H1 (cell line): Measurements from ENCODE around the gene SPTLC3. TPM values are rescaled to one million over a fixed set of nuclear protein-coding genes. Genes with fewer than 3 reads are reported as not detected.

Source experiments
- CTCF ChIA-PET: fragments of 300-600 bp; sonication (Branson Sonifier 250); formaldehyde crosslinking; loops from one replicate; lab custom pipeline; 2021; ENCODE audit not compliant: partially characterized antibody; lab: Charles Lee
- POLR2A ChIA-PET: fragments of 300-600 bp; sonication (Branson Sonifier 250); formaldehyde crosslinking; loops from one replicate; lab custom pipeline; 2021; ENCODE audit warnings: inconsistent platforms; ENCODE audit not compliant: partially characterized antibody; lab: Charles Lee
- DNase-seq, 2 experiments: peaks; one replicate each; pipeline versions ENCODE4 v3.0.0 to v3.0.0-alpha.2; 2010 to 2022; ENCODE audit warnings: low spot score in 2 of 2, low read depth in 1 of 2, mixed read lengths in 1 of 2
- FAIRE-seq: peaks from 2 replicates; lab custom pipeline; 2011; peaks lifted over from hg19 to GRCh38; lab: Jason Lieb, UNC
- H2AFZ ChIP-seq: 2 replicates; pipeline ENCODE4 v1.8.1; 2012; ENCODE audit warnings: low read length, inconsistent platforms
- H2AK5ac ChIP-seq: 2 replicates; pipeline ENCODE4 v1.6.1; 2013; ENCODE audit warnings: low read depth, low read length
- H2BK120ac ChIP-seq: replicated peaks from 2 replicates; pipeline ENCODE3; 2013; ENCODE audit warnings: low read depth, low read length, inconsistent platforms
- H2BK12ac ChIP-seq: 2 replicates; pipeline ENCODE4 v1.6.1; 2013; ENCODE audit warnings: low read depth, low read length
- H2BK15ac ChIP-seq: 2 replicates; pipeline ENCODE4 v1.6.1; 2013; ENCODE audit warnings: low read length
- H2BK20ac ChIP-seq: 2 replicates; pipeline ENCODE4 v1.6.1; 2013; ENCODE audit warnings: low read length
- H2BK5ac ChIP-seq: 2 replicates; pipeline ENCODE4 v1.6.1; 2013; ENCODE audit warnings: low read depth, low read length
- H3K14ac ChIP-seq: 2 replicates; pipeline ENCODE4 v1.6.1; 2013; ENCODE audit warnings: inconsistent platforms; ENCODE audit not compliant: insufficient read length
- H3K18ac ChIP-seq: 2 replicates; pipeline ENCODE4 v1.6.1; 2013; ENCODE audit warnings: low read length; ENCODE audit errors: extremely low read depth
- H3K23ac ChIP-seq: 2 replicates; pipeline ENCODE4 v1.6.1; 2013; ENCODE audit warnings: inconsistent platforms; ENCODE audit not compliant: insufficient read length
- H3K23me2 ChIP-seq: 2 replicates; pipeline ENCODE4 v1.6.1; 2013; ENCODE audit warnings: low read depth, low read length
- H3K27ac ChIP-seq: 2 replicates; pipeline ENCODE4 v1.6.1; 2011; ENCODE audit warnings: low read depth, low read length, inconsistent platforms
- H3K27me3 ChIP-seq, 4 experiments: replicated peaks in 1 of 4; 1 replicate in 1 of 4; 2 replicates in 3 of 4; pipeline versions ENCODE4 v1.6.1 to v1.8.1; 2011 to 2013; ENCODE audit warnings: low read length in 3 of 4, mild to moderate bottlenecking in 3 of 4, inconsistent platforms in 2 of 4, mixed read lengths in 2 of 4, moderate library complexity in 1 of 4; ENCODE audit not compliant: control insufficient read depth in 3 of 4, insufficient read depth in 3 of 4; ENCODE audit errors: extremely low read depth in 1 of 4
- H3K36me3 ChIP-seq, 4 experiments: 2 replicates each; pipeline versions ENCODE4 v1.6.1 to v1.8.1; 2011 to 2013; ENCODE audit warnings: mild to moderate bottlenecking in 4 of 4, low read length in 3 of 4, moderate library complexity in 2 of 4, control low read depth in 1 of 4, inconsistent platforms in 1 of 4; ENCODE audit not compliant: insufficient read depth in 4 of 4, control insufficient read depth in 2 of 4
- H3K4ac ChIP-seq: replicated peaks from 2 replicates; pipeline ENCODE3; 2013; ENCODE audit warnings: low read length, low read depth, mixed read lengths, inconsistent platforms; ENCODE audit not compliant: insufficient read length
- H3K4me1 ChIP-seq, 4 experiments: replicated peaks in 1 of 4; 1 replicate in 1 of 4; 2 replicates in 3 of 4; pipeline versions ENCODE4 v1.6.1 to v1.8.1; 2011 to 2013; ENCODE audit warnings: low read length in 3 of 4, inconsistent platforms in 2 of 4, mixed read lengths in 1 of 4; ENCODE audit not compliant: insufficient read depth in 4 of 4, control insufficient read depth in 3 of 4
- H3K4me2 ChIP-seq, 2 experiments: 2 replicates each; pipeline versions ENCODE4 v1.6.1 to v1.8.1; 2011 to 2013; ENCODE audit warnings: low read depth in 2 of 2, low read length in 2 of 2, control low read depth in 1 of 2, inconsistent platforms in 1 of 2, mild to moderate bottlenecking in 1 of 2; ENCODE audit not compliant: insufficient read depth in 1 of 2
- H3K4me3 ChIP-seq, 4 experiments: fragments of 200-600, 300-600 bp in 1 of 4; sonication (generic), shearing (Covaris generic), sonication (Bioruptor Twin) in 1 of 4; 2 replicates each; pipeline versions ENCODE4 v1.5.1 to v1.8.1; 2011 to 2016; ENCODE audit warnings: low read length in 4 of 4, low read depth in 3 of 4, control low read depth in 2 of 4, inconsistent platforms in 2 of 4, mild to moderate bottlenecking in 2 of 4, mixed read lengths in 1 of 4, moderate library complexity in 1 of 4; ENCODE audit not compliant: insufficient read depth in 2 of 4; ENCODE audit errors: extremely low read depth in 1 of 4
- H3K56ac ChIP-seq: replicated peaks from 2 replicates; pipeline ENCODE3; 2013; ENCODE audit warnings: low read depth, mild to moderate bottlenecking, mixed read lengths, low read length, inconsistent platforms; ENCODE audit not compliant: insufficient read length
- H3K79me1 ChIP-seq: 2 replicates; pipeline ENCODE4 v1.6.1; 2013; ENCODE audit warnings: low read depth, low read length, control low read depth
- H3K79me2 ChIP-seq, 2 experiments: 2 replicates each; pipeline versions ENCODE4 v1.6.1 to v1.8.1; 2012 to 2013; ENCODE audit warnings: low read length in 2 of 2, mild to moderate bottlenecking in 2 of 2, inconsistent platforms in 1 of 2; ENCODE audit not compliant: insufficient read depth in 2 of 2, control insufficient read depth in 1 of 2
- H3K9ac ChIP-seq, 4 experiments: replicated peaks in 1 of 4; 1 replicate in 1 of 4; 2 replicates in 3 of 4; pipeline versions ENCODE4 v1.6.1 to v1.8.1; 2011 to 2013; ENCODE audit warnings: low read depth in 3 of 4, low read length in 3 of 4, control low read depth in 2 of 4, mild to moderate bottlenecking in 2 of 4, moderate library complexity in 2 of 4, inconsistent platforms in 1 of 4; ENCODE audit errors: extremely low read depth in 1 of 4
- H3K9me3 ChIP-seq, 2 experiments: 2 replicates each; pipeline versions ENCODE4 v1.6.1 to v1.8.1; 2012 to 2013; ENCODE audit warnings: mild to moderate bottlenecking in 2 of 2, moderate library complexity in 2 of 2, control low read depth in 1 of 2, inconsistent platforms in 1 of 2, low read depth in 1 of 2, low read length in 1 of 2, mixed read lengths in 1 of 2; ENCODE audit not compliant: insufficient read depth in 2 of 2
- H4K20me1 ChIP-seq, 2 experiments: replicated peaks in 1 of 2; 2 replicates each; pipeline versions ENCODE3 to v1.8.1; 2011 to 2013; ENCODE audit warnings: inconsistent platforms in 2 of 2, low read length in 2 of 2, mild to moderate bottlenecking in 1 of 2; ENCODE audit not compliant: insufficient read depth in 2 of 2, control insufficient read depth in 1 of 2
- H4K5ac ChIP-seq: 2 replicates; pipeline ENCODE4 v1.6.1; 2013; ENCODE audit warnings: low read length, low read depth, mixed read lengths, inconsistent platforms; ENCODE audit not compliant: insufficient read length
- H4K8ac ChIP-seq: 2 replicates; pipeline ENCODE4 v1.8.0; 2013; ENCODE audit warnings: mild to moderate bottlenecking, moderate library complexity, low read length, inconsistent platforms; ENCODE audit not compliant: insufficient read depth; ENCODE audit errors: extremely low read depth
- H4K91ac ChIP-seq: replicated peaks from 2 replicates; pipeline ENCODE3; 2013; ENCODE audit warnings: low read length, mixed read lengths, inconsistent platforms; ENCODE audit not compliant: insufficient read length
- BCL11A ChIP-seq, 2 experiments: IDR thresholded peaks; one replicate each; pipeline ENCODE4 v1.6.1; 2011; ENCODE audit warnings: low read depth in 2 of 2, low read length in 2 of 2, mild to moderate bottlenecking in 2 of 2
- CHD2 ChIP-seq: IDR thresholded peaks from 2 replicates; pipeline ENCODE4 v1.6.1; 2012; ENCODE audit warnings: low read length, improper control_type of control experiment
- HDAC2 ChIP-seq, 2 experiments: fragments of 300-600 bp in 1 of 2; sonication (generic) in 1 of 2; IDR thresholded peaks; 2 replicates each; pipeline ENCODE4 v1.6.1; 2011 to 2012; ENCODE audit warnings: low read depth in 2 of 2, low read length in 2 of 2, mild to moderate bottlenecking in 2 of 2, moderate library complexity in 2 of 2, borderline replicate concordance in 1 of 2, inconsistent platforms in 1 of 2
- POLR2A ChIP-seq, 2 experiments: IDR thresholded peaks; 1 replicate in 1 of 2; 2 replicates in 1 of 2; pipeline ENCODE4 v1.6.1; 2011; ENCODE audit warnings: low read depth in 2 of 2, low read length in 2 of 2, mild to moderate bottlenecking in 2 of 2; ENCODE audit errors: control extremely low read depth in 1 of 2
- SP4 ChIP-seq: IDR thresholded peaks from 2 replicates; pipeline ENCODE4 v1.6.1; 2012; ENCODE audit warnings: low read length, inconsistent platforms
- TAF7 ChIP-seq: optimal IDR thresholded peaks from 2 replicates; pipeline ENCODE3; 2011; ENCODE audit warnings: low read depth, mild to moderate bottlenecking, inconsistent platforms, low read length, moderate library complexity, borderline replicate concordance
- TCF12 ChIP-seq: IDR thresholded peaks from 2 replicates; pipeline ENCODE4 v1.6.1; 2011; ENCODE audit warnings: low read depth, mild to moderate bottlenecking, low read length
- WGBS, 2 experiments: shearing (Covaris generic) in 1 of 2; methylation state at CpG; one replicate each; pipeline versions ENCODE4 v1.1.6 to v1.1.7; 2013 to 2015; ENCODE audit warnings: low lambda C conversion rate in 2 of 2, mixed read lengths in 2 of 2, inconsistent platforms in 1 of 2, low coverage in 1 of 2, missing lambda C conversion rate in 1 of 2; ENCODE audit not compliant: insufficient replicate concordance in 2 of 2, insufficient coverage in 1 of 2, insufficient read length in 1 of 2; ENCODE audit errors: extremely low coverage in 1 of 2, missing lambda C conversion rate in 1 of 2; 5-methylcytosine and 5-hydroxymethylcytosine counted together
- polyA plus RNA-seq, 7 experiments: library from polyadenylated mRNA; depleted of rRNA in 3 of 7; stranded (reverse) in 5 of 7; unstranded in 2 of 7; fragments of >200 nt in 5 of 7; fragments of 200-250 nt in 2 of 7; gene quantifications; 1 replicate in 5 of 7; 2 replicates in 1 of 7; 4 replicates in 1 of 7; pipeline versions ENCODE4 v1.2.1 to v1.2.3, GENCODE V29; 2011 to 2013; ENCODE audit warnings: missing spikeins in 2 of 7, mixed read lengths in 2 of 7
- total RNA-seq: library from RNA; stranded (reverse); fragmentation: NEBNext Ultra II Directional; extraction: Animal tissue kit (Norgen Biotek cat#: 25700); gene quantifications from 2 replicates; pipeline ENCODE4 v1.2.1, GENCODE V29; 2021
- TF ChIP-seq, protein P1 (sequence below): IDR thresholded peaks from 2 replicates; pipeline ENCODE4 v1.6.1; 2012; ENCODE audit warnings: low read length, inconsistent platforms
- TF ChIP-seq, protein P2 (sequence below), 3 experiments: IDR thresholded peaks; 1 replicate in 2 of 3; 2 replicates in 1 of 3; pipeline versions ENCODE4 v1.5.1 to v1.6.1; 2011; ENCODE audit warnings: low read length in 3 of 3, mild to moderate bottlenecking in 3 of 3, inconsistent platforms in 2 of 3, low read depth in 1 of 3, moderate library complexity in 1 of 3; ENCODE audit not compliant: insufficient read depth in 1 of 3; ENCODE audit errors: control extremely low read depth in 1 of 3

SPTLC3 gene
- total and polyA plus RNA-seq, 2 of the 8 experiments (the other 6 are each of a cell fraction or from before 2014, with no cell fraction given) = 0.23 to 0.82 TPM

DNA sequence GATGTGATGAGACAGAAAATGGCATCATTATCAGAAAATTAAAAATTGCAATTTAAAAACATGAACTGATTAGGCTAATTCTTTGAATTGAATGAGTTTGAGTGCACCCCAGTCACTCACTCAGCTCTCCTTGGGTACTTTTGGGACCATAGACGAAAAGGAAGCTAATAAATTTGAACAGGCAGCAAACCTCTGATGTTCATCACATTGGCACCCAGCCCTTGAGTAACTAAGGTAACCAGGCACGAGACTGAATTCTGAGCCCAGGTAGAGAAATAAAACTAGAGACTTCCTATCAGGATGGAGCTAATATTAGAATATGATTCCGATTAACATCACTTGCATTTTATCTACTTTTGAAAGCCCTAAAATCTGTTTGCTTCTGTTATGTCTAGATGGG lies 131.4 kb downstream of the SPTLC3 start:
- Histone ChIP-seq H2BK5ac (no peak overlapping the region), H3K36me3 (no peaks in the 10 kb centered on the region), H3K79me2 (no peaks in the 10 kb centered on the region), H3K9me3 (no peaks in the 10 kb centered on the region), H3K23me2 (no peaks in the 10 kb centered on the region)
- TF ChIP-seq BCL11A (IDR thresholded peaks at IDR 0.05; ENCODE audit: low read depth in 2 of 2, low read length in 2 of 2) (no peak), SP4 (no peak), POLR2A (IDR thresholded peaks at IDR 0.05; ENCODE audit: control extremely low read depth in 1 of 2, low read depth in 2 of 2, low read length in 2 of 2) (no peak), HDAC2 (IDR thresholded peaks at IDR 0.05; ENCODE audit: borderline replicate concordance in 1 of 2, low read depth in 2 of 2, low read length in 2 of 2) (no peak), TAF7 (no peak), CHD2 (no peak), TCF12 (no peak)
- TF ChIP-seq, protein P1, sequence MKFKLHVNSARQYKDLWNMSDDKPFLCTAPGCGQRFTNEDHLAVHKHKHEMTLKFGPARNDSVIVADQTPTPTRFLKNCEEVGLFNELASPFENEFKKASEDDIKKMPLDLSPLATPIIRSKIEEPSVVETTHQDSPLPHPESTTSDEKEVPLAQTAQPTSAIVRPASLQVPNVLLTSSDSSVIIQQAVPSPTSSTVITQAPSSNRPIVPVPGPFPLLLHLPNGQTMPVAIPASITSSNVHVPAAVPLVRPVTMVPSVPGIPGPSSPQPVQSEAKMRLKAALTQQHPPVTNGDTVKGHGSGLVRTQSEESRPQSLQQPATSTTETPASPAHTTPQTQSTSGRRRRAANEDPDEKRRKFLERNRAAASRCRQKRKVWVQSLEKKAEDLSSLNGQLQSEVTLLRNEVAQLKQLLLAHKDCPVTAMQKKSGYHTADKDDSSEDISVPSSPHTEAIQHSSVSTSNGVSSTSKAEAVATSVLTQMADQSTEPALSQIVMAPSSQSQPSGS = no peak
- TF ChIP-seq, protein P2, sequence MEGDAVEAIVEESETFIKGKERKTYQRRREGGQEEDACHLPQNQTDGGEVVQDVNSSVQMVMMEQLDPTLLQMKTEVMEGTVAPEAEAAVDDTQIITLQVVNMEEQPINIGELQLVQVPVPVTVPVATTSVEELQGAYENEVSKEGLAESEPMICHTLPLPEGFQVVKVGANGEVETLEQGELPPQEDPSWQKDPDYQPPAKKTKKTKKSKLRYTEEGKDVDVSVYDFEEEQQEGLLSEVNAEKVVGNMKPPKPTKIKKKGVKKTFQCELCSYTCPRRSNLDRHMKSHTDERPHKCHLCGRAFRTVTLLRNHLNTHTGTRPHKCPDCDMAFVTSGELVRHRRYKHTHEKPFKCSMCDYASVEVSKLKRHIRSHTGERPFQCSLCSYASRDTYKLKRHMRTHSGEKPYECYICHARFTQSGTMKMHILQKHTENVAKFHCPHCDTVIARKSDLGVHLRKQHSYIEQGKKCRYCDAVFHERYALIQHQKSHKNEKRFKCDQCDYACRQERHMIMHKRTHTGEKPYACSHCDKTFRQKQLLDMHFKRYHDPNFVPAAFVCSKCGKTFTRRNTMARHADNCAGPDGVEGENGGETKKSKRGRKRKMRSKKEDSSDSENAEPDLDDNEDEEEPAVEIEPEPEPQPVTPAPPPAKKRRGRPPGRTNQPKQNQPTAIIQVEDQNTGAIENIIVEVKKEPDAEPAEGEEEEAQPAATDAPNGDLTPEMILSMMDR (IDR thresholded peaks at IDR 0.05; ENCODE audit: control extremely low read depth in 1 of 3, insufficient read depth in 1 of 3, low read depth in 1 of 3, low read length in 3 of 3) = no peak
- TF ChIP-seq, all 59 proteins: peak for 0
- Histone ChIP-seq H3K23ac (no peak overlapping the region), H3K18ac (no peak overlapping the region), H3K4ac (no peak overlapping the region), H3K14ac (no peak overlapping the region), H3K56ac (no peak overlapping the region), H4K8ac (no peak overlapping the region), H2BK120ac (no peak overlapping the region), H2AK5ac (no peak overlapping the region), H2AFZ (no peak overlapping the region), H3K27me3 (no peaks in the 10 kb centered on the region), H4K91ac (no peak overlapping the region), H2BK12ac (no peak overlapping the region), H3K27ac (no peak overlapping the region), H3K4me2 (no peak overlapping the region), H2BK20ac (no peak overlapping the region), H3K9ac (no peak overlapping the region), H3K4me3 (no peak overlapping the region), H2BK15ac (no peak overlapping the region), H4K20me1 (no peaks in the 10 kb centered on the region), H3K79me1 (no peaks in the 10 kb centered on the region), H4K5ac (no peak overlapping the region), H3K4me1 (no peaks in the 10 kb centered on the region)
- no peak for FAIRE-seq
- DNase-seq = no peak
- ChIA-PET CTCF (interaction anchor here (1.4 to 1.8 kb wide), 2 partner anchors 13 to 17 kb away, joined by 3 to 7 read pairs; no protein-coding TSS in a partner anchor), POLR2A (no interaction called here)
- 87% methylated on average over 3 of the region's 3 CpGs; no CpG with 5 or more reads in 1 of the 2 experiments for WGBS, 2 experiments
